GM12878 (cell line): ENCODE measurements around the gene DENND4C. TPM values are rescaled to one million over a fixed set of nuclear protein-coding genes. Genes with fewer than 3 reads are reported as not detected.

Source experiments
- ATAC-seq: fragments of 200-7000 bp; cut with Tn5 transposase; 3 replicates; pipeline ENCODE4 v1.9.1; 2020; ENCODE audit warnings: mild to moderate bottlenecking, moderate library complexity
- BruUV-seq: library from RNA; stranded (reverse); fragments of 400-500 nt; replicated peaks from 2 replicates; lab custom pipeline; 2021; lab: Mats Ljungman, UMichigan
- CTCF ChIA-PET: fragments of 300-600 bp; sonication (Branson Sonifier 250); formaldehyde crosslinking; extraction: SDS; loops from one replicate; lab custom pipeline; 2021; ENCODE audit warnings: inconsistent platforms; lab: Yijun Ruan, JAX
- POLR2A ChIA-PET: fragments of 350-600 bp; formaldehyde crosslinking; extraction: SDS; loops from one replicate; lab custom pipeline; 2021; ENCODE audit warnings: inconsistent platforms; lab: Charles Lee
- RAD21 ChIA-PET: fragments of 300-600 bp; sonication (Branson Sonifier 250); formaldehyde crosslinking; loops from one replicate; lab custom pipeline; 2023; ENCODE audit warnings: antibody characterized with exemption; ENCODE audit not compliant: unreplicated experiment; lab: Charles Lee
- SMC1A ChIA-PET: fragments of 300-600 bp; sonication (Branson Sonifier 250); formaldehyde crosslinking; loops from one replicate; lab custom pipeline; 2023; ENCODE audit not compliant: unreplicated experiment, uncharacterized antibody; lab: Charles Lee
- DNase-seq: peaks from one replicate; pipeline ENCODE4 v3.0.0-alpha.2; 2011; ENCODE audit warnings: low read depth, low spot score
- FAIRE-seq: peaks from 3 replicates; lab custom pipeline; 2011; peaks lifted over from hg19 to GRCh38; lab: Jason Lieb, UNC
- H2AFZ ChIP-seq: 2 replicates; pipeline ENCODE4 v1.6.0; 2011; ENCODE audit warnings: low read depth, low read length, control low read depth; ENCODE audit not compliant: control insufficient read depth
- H3K27ac ChIP-seq: 2 replicates; pipeline ENCODE4 v1.5.1; 2011; ENCODE audit warnings: control low read depth; ENCODE audit not compliant: control insufficient read depth, insufficient read depth
- H3K27me3 ChIP-seq, 2 experiments: replicated peaks in 1 of 2; 2 replicates each; pipeline versions ENCODE4 v1.6.0 to v1.6.1; 2011; ENCODE audit warnings: low read length in 1 of 2; ENCODE audit not compliant: control insufficient read depth in 2 of 2, insufficient read depth in 2 of 2
- H3K36me3 ChIP-seq, 2 experiments: 2 replicates each; pipeline ENCODE4 v1.5.1; 2011; ENCODE audit warnings: low read length in 1 of 2; ENCODE audit not compliant: control insufficient read depth in 2 of 2, insufficient read depth in 2 of 2
- H3K4me1 ChIP-seq: 2 replicates; pipeline ENCODE4 v1.6.1; 2011; ENCODE audit warnings: mild to moderate bottlenecking, low read length, moderate library complexity, mixed read lengths; ENCODE audit not compliant: control insufficient read depth, insufficient read depth
- H3K4me2 ChIP-seq: 2 replicates; pipeline ENCODE4 v1.6.0; 2011; ENCODE audit warnings: control low read depth; ENCODE audit not compliant: control insufficient read depth, insufficient read depth
- H3K4me3 ChIP-seq: fragments of 200-600 bp; sonication (generic); 2 replicates; pipeline ENCODE4 v1.5.1; 2016
- H3K79me2 ChIP-seq: 2 replicates; pipeline ENCODE4 v1.6.0; 2011; ENCODE audit warnings: low read length; ENCODE audit not compliant: control insufficient read depth, insufficient read depth
- H3K9ac ChIP-seq: 2 replicates; pipeline ENCODE4 v1.8.0; 2011; ENCODE audit warnings: low read length, control low read depth, mixed read lengths; ENCODE audit not compliant: control insufficient read depth, insufficient read depth
- H3K9me3 ChIP-seq: replicated peaks from 3 replicates; pipeline ENCODE4 v1.5.1; 2011; ENCODE audit warnings: mild to moderate bottlenecking, low read length; ENCODE audit not compliant: control insufficient read depth, insufficient read depth
- H4K20me1 ChIP-seq: 2 replicates; pipeline ENCODE4 v1.6.0; 2011; ENCODE audit not compliant: control insufficient read depth, insufficient read depth
- BCLAF1 ChIP-seq: fragments of 450-650 bp; IDR thresholded peaks from 2 replicates; pipeline ENCODE4 v1.6.1; 2017; ENCODE audit warnings: antibody characterized with exemption, mild to moderate bottlenecking, moderate library complexity
- BMI1 ChIP-seq: fragments of 450-650 bp; IDR thresholded peaks from 2 replicates; pipeline ENCODE4 v1.6.1; 2016; ENCODE audit warnings: mild to moderate bottlenecking, moderate library complexity, borderline replicate concordance
- FOS ChIP-seq: IDR thresholded peaks from 3 replicates; pipeline ENCODE4 v1.6.1; 2011; ENCODE audit warnings: borderline replicate concordance; ENCODE audit not compliant: insufficient read length; ENCODE audit errors: extremely low read depth
- NR2C2 ChIP-seq: IDR thresholded peaks from 2 replicates; pipeline ENCODE4 v1.6.1; 2011; ENCODE audit warnings: borderline replicate concordance, low read depth; ENCODE audit not compliant: control insufficient read depth, insufficient read length
- SP1 ChIP-seq: IDR thresholded peaks from one replicate; pipeline ENCODE4 v1.6.1; 2011; ENCODE audit warnings: low read depth, low read length
- YY1 ChIP-seq: IDR thresholded peaks from 2 replicates; pipeline ENCODE4 v1.6.1; 2011; ENCODE audit warnings: low read depth, mild to moderate bottlenecking, low read length
- ZNF24 ChIP-seq: fragments of 450-650 bp; IDR thresholded peaks from 2 replicates; pipeline ENCODE4 v1.6.1; 2017; ENCODE audit warnings: antibody characterized with exemption, mild to moderate bottlenecking
- WGBS: methylation state at CpG from one replicate; pipeline ENCODE4 v1.1.6; 2016; ENCODE audit warnings: low lambda C conversion rate; ENCODE audit not compliant: insufficient replicate concordance, insufficient coverage; ENCODE audit errors: missing lambda C conversion rate; 5-methylcytosine and 5-hydroxymethylcytosine counted together
- in situ Hi-C: fragments of 300-500 bp; cut with MboI; formaldehyde crosslinking; loops from 9 replicates; pipeline ENCODE4 v1.14.3; 2018; ENCODE audit warnings: mixed read lengths
- intact Hi-C: fragments of 100-400 bp; cut with micrococcal nuclease; formaldehyde crosslinking; loops from one replicate; pipeline ENCODE4 v1.14.2; 2022; ENCODE audit not compliant: unreplicated experiment
- polyA plus RNA-seq, 11 experiments: library from polyadenylated mRNA; depleted of rRNA in 4 of 11; unstranded in 6 of 11; stranded (reverse) in 5 of 11; fragments of >200 nt; fragmentation: Nextera tagmentation in 4 of 11; fragmentation: Illumina TruSeq in 1 of 11; extraction: Ambion mirVana in 4 of 11; extraction: Trizol in 1 of 11; gene quantifications; 1 replicate in 1 of 11; 2 replicates in 10 of 11; pipeline versions ENCODE4 v1.2.1 to v1.2.3, GENCODE V29; 2011 to 2016; ENCODE audit warnings: inconsistent platforms in 2 of 11, missing spikeins in 2 of 11, low read depth in 1 of 11
- total RNA-seq, 4 experiments: library from RNA; depleted of rRNA in 3 of 4; stranded (reverse); fragments of >200 nt in 3 of 4; fragmentation: Illumina TruSeq in 1 of 4; extraction: Trizol in 1 of 4; gene quantifications; 2 replicates each; pipeline versions ENCODE4 v1.2.1 to v1.2.3, GENCODE V29; 2013 to 2021

The DENND4C gene
- total and polyA plus RNA-seq, 10 of the 15 experiments (the other 5 are each of a cell fraction or from before 2014, with no cell fraction given), result 8.2 to 49.3 (median 24.7) TPM

GRCh38 chr9:19313573-19313972 lies 83.1 kb downstream of the DENND4C start:
- H3K9ac ChIP-seq, result no peak overlapping the region
- in situ Hi-C loops (no loop called here), intact Hi-C loops (no loop called here)
- no peak overlapping the region for H3K27ac ChIP-seq
- no peak for TF ChIP-seq SP1
- TF ChIP-seq FOS, result no peak
- TF ChIP-seq BCLAF1, result no peak
- no peak for TF ChIP-seq BMI1
- TF ChIP-seq YY1, result no peak
- TF ChIP-seq NR2C2, result no peak
- TF ChIP-seq ZNF24, result no peak
- H2AFZ ChIP-seq, result no peak overlapping the region
- H3K79me2 ChIP-seq, result no peaks in the 10 kb centered on the region; the same call in 1 of the 2 replicates
- BruUV-seq, result no TSS peak
- no peaks in the 10 kb centered on the region for H3K9me3 ChIP-seq
- ATAC-seq, result no peak
- WGBS, result 98% methylated on average over 3 of the region's 3 CpGs
- no peaks in the 10 kb centered on the region for H3K4me1 ChIP-seq
- POLR2A ChIA-PET, result interaction anchor here (0.5 to 0.6 kb wide), 2 partner anchors 16 to 209 kb away, joined by 3 read pairs; no protein-coding TSS in a partner anchor
- no peak for DNase-seq
- SMC1A ChIA-PET, result interaction anchor here (0.8 kb wide), 1 partner anchor 17 kb away, joined by 3 read pairs; no protein-coding TSS in a partner anchor
- H4K20me1 ChIP-seq, result no peaks in the 10 kb centered on the region
- no peak for FAIRE-seq
- H3K36me3 ChIP-seq, result no peaks in the 10 kb centered on the region; a peak in 1 of 4 replicates
- H3K27me3 ChIP-seq, result no peaks in the 10 kb centered on the region
- CTCF ChIA-PET, result interaction anchor here (0.6 to 1.2 kb wide), 2 partner anchors 10 to 81 kb away, joined by 4 read pairs; no protein-coding TSS in a partner anchor
- no peak overlapping the region for H3K4me3 ChIP-seq
- RAD21 ChIA-PET, result no interaction called here
- H3K4me2 ChIP-seq, result no peak overlapping the region
